Measurements from ENCODE around the gene TADA2B. TPM values are rescaled to one million over a fixed set of nuclear protein-coding genes. Genes with fewer than 3 reads are reported as not detected.

TADA2B gene
- total RNA-seq, 1 donor from 2014 or later = 19.8 TPM

DNA sequence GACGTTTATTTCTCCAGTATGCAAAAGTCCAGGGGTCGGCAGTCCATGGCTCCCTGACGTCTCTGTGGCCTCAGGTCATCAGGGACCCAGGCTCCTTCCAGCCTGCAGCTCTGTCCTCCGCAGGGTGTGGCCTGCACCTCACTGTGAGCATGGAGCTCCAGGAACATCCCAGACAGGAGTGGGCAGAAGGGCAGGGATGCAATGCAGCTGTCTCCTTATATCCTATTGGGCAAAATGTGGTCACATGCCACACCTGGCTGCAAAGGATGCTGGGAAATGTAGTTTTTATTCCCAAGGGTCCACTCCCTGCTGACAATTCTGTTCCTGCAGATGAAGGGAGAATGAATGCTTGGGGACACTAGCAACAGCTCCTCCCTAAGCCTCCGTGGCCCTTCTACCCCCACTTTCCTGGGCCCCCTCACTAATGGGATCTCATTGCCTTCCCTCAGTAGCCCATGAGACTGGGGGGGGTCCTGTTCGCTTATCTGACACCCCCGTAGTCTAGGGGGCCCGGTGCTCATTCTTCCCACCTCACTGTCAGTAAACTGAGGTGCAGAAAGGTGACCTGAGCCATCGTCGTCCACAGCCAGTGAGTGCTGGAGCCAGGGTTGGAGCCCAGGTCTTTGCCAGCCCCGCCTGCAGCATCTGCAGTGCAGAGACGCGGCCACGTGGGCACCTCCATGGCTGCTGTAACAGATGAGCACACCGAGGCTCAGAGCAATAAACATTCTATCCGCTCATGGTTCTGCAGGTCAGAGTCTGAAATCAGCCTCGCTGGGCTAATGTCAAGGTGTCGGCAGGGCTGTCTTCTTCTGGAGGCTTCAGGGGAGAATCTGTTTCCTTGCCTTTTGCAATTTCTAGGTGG, 30.6 kb downstream of the TADA2B start:
- Histone ChIP-seq H3K4me2 (ENCODE audit: low read length) (no peak overlapping the region), H3K79me2 (ENCODE audit: insufficient read depth, low read length) (no peaks in the 10 kb centered on the region), H3K27me3 (ENCODE audit: insufficient read depth, low read length) (peaks cover 10% of the 10 kb centered on the region), H3K4me1 (ENCODE audit: insufficient read depth, low read length) (peaks cover 4% of the 10 kb centered on the region), H2AFZ (ENCODE audit: low read depth, low read length) (no peak overlapping the region), H3K4me3 (ENCODE audit: insufficient read depth, low read depth, low read length) (no peak overlapping the region), H4K20me1 (ENCODE audit: insufficient read depth, low read length) (no peaks in the 10 kb centered on the region), H3K36me3 (ENCODE audit: insufficient read depth, low read length) (no peaks in the 10 kb centered on the region), H3K9ac (ENCODE audit: low read length) (no peak overlapping the region), H3K27ac (ENCODE audit: low read depth, low read length) (no peak overlapping the region), H3K9me3 (ENCODE audit: insufficient read depth, low read depth, low read length) (no peaks in the 10 kb centered on the region)
- H3K4me1 Mint-ChIP-seq (ENCODE audit: low read depth, unreplicated experiment) = no peaks in the 10 kb centered on the region
- H3K9me3 Mint-ChIP-seq (ENCODE audit: unreplicated experiment) = peaks cover 3% of the 10 kb centered on the region
- no peak overlapping the region for H3K4me3 Mint-ChIP-seq (ENCODE audit: unreplicated experiment)
- DNase-seq (ENCODE audit: low read depth) = peak; percentile 16
- no peak overlapping the region for H3K27ac Mint-ChIP-seq (ENCODE audit: unreplicated experiment)
- no peak for FAIRE-seq
- H3K27me3 Mint-ChIP-seq (ENCODE audit: low read depth, unreplicated experiment) = peaks cover 30% of the 10 kb centered on the region
- peaks cover 2% of the 10 kb centered on the region for H3K36me3 Mint-ChIP-seq (ENCODE audit: low read depth, unreplicated experiment)
- no peak for TF ChIP-seq CTCF (IDR thresholded peaks at IDR 0.05; ENCODE audit: insufficient read depth, low read depth, low read length)
- TF ChIP-seq EZH2 (IDR thresholded peaks at IDR 0.05; ENCODE audit: insufficient read depth, low read length) = no peak

DNA sequence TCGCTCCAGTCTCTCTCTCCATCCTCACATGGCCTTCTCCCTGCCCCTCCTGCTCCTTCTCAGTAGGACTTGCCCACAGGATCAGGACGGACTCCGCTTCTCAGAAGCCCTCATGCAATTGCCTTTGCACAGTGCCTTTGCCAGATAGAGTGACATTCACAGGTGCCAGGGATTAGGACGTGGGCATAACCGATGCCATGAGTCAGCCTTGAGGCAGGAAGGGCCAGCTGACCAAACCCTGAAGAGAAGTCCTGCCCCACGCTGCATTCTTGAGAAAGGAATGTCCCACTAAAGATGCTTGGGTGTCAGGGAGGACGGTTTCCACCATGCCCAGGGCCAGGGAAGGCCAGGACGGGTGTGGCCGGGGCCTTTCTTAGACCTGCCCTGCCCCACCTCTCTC, 31.3 kb downstream of the TADA2B start:
- no peak overlapping the region for H3K9ac ChIP-seq (ENCODE audit: low read length)
- H3K36me3 Mint-ChIP-seq (ENCODE audit: low read depth, unreplicated experiment) = peaks cover 2% of the 10 kb centered on the region
- peaks cover 10% of the 10 kb centered on the region for H3K27me3 ChIP-seq (ENCODE audit: insufficient read depth, low read length)
- no peak overlapping the region for H3K4me3 Mint-ChIP-seq (ENCODE audit: unreplicated experiment)
- H4K20me1 ChIP-seq (ENCODE audit: insufficient read depth, low read length) = no peaks in the 10 kb centered on the region
- H3K9me3 Mint-ChIP-seq (ENCODE audit: unreplicated experiment) = peaks cover 3% of the 10 kb centered on the region
- TF ChIP-seq CTCF (IDR thresholded peaks at IDR 0.05; ENCODE audit: insufficient read depth, low read depth, low read length) (no peak), EZH2 (IDR thresholded peaks at IDR 0.05; ENCODE audit: insufficient read depth, low read length) (no peak)
- H3K4me2 ChIP-seq (ENCODE audit: low read length) = no peak overlapping the region
- no peak overlapping the region for H3K4me3 ChIP-seq (ENCODE audit: insufficient read depth, low read depth, low read length)
- H3K4me1 Mint-ChIP-seq (ENCODE audit: low read depth, unreplicated experiment) = no peaks in the 10 kb centered on the region
- FAIRE-seq (no peak), DNase-seq (ENCODE audit: low read depth) (no peak)
- no peak overlapping the region for H2AFZ ChIP-seq (ENCODE audit: low read depth, low read length)
- H3K27ac Mint-ChIP-seq (ENCODE audit: unreplicated experiment) = peak overlapping the region; percentile 34
- no peaks in the 10 kb centered on the region for H3K79me2 ChIP-seq (ENCODE audit: insufficient read depth, low read length)
- H3K27ac ChIP-seq (ENCODE audit: low read depth, low read length) = no peak overlapping the region
- no peaks in the 10 kb centered on the region for H3K36me3 ChIP-seq (ENCODE audit: insufficient read depth, low read length)
- H3K4me1 ChIP-seq (ENCODE audit: insufficient read depth, low read length) = no peaks in the 10 kb centered on the region
- peaks cover 30% of the 10 kb centered on the region for H3K27me3 Mint-ChIP-seq (ENCODE audit: low read depth, unreplicated experiment)
- no peaks in the 10 kb centered on the region for H3K9me3 ChIP-seq (ENCODE audit: insufficient read depth, low read depth, low read length)

All from astrocyte (in vitro differentiated cells and primary cell).